PFSK-1 (cell line): ENCODE results near the gene LCORL.

Experiments used
- POLR2AphosphoS5 ChIP-seq: IDR thresholded peaks from 2 replicates; pipeline ENCODE4 v1.6.1; 2012; ENCODE audit warnings: low read depth, mild to moderate bottlenecking, control low read depth, low read length, moderate library complexity
- REST ChIP-seq, 2 experiments: IDR thresholded peaks; 2 replicates each; pipeline versions ENCODE4 v1.6.1 to v1.8.0; 2011 to 2012; ENCODE audit warnings: low read depth in 2 of 2, low read length in 2 of 2, control low read depth in 1 of 2, inconsistent platforms in 1 of 2, mild to moderate bottlenecking in 1 of 2, moderate library complexity in 1 of 2; ENCODE audit not compliant: insufficient read depth in 1 of 2
- SIN3A ChIP-seq: IDR thresholded peaks from 2 replicates; pipeline ENCODE4 v1.6.1; 2012; ENCODE audit warnings: mild to moderate bottlenecking, low read length, moderate library complexity, borderline replicate concordance; ENCODE audit not compliant: insufficient read depth
- TAF1 ChIP-seq: IDR thresholded peaks from 2 replicates; pipeline ENCODE4 v1.6.1; 2012; ENCODE audit warnings: low read length, control low read depth, borderline replicate concordance; ENCODE audit not compliant: insufficient read depth

GRCh38 chr4:17895481-17895880 lies 126.1 kb downstream of the LCORL start:
- TF ChIP-seq SIN3A (no peak), POLR2AphosphoS5 (no peak), TAF1 (no peak), REST (IDR thresholded peaks at IDR 0.05; ENCODE audit: insufficient read depth in 1 of 2, low read depth in 2 of 2, low read length in 2 of 2) (no peak)
